Peyer's patch (tissue), 4 donors: ENCODE data around the gene PTPRU.

ENCODE experiments used
- POLR2A ChIP-seq, 2 donors: fragments of 450-650 bp; IDR thresholded peaks; one replicate each; pipeline ENCODE4 v1.5.1; 2017; ENCODE audit warnings: antibody characterized with exemption in 2 of 2, mild to moderate bottlenecking in 2 of 2, moderate library complexity in 2 of 2
- TF ChIP-seq, protein P1 (sequence below), 6 experiments: fragments of 450-650 bp in 4 of 6; fragments of 200-600 bp in 2 of 6; sonication (generic) in 1 of 6; IDR thresholded peaks; one replicate each; pipeline ENCODE4 v1.5.1; 2017 to 2019; ENCODE audit warnings: antibody characterized with exemption in 6 of 6, mild to moderate bottlenecking in 3 of 6, moderate library complexity in 1 of 6

DNA sequence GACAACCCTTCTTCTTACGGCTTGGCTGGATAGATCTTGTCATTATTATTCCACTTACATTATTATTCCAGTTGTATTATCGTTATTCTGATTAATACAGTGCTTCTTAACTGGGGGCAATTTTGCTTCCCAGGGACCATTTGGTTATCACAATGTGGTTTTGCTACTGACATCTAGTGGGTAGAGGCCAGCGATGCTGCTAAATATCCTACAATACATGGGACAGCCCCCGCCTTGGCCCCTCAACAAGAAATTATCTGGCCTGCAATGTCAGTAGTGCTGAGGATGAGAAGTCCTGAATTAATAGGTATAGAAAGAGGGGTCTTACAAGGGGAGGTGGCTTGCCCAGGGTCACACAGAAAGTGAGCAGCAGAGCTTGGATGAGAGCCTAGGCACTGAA, 105.6 kb downstream of the PTPRU start:
- no peak for TF ChIP-seq POLR2A (IDR thresholded peaks at IDR 0.05)
- TF ChIP-seq, protein P1, sequence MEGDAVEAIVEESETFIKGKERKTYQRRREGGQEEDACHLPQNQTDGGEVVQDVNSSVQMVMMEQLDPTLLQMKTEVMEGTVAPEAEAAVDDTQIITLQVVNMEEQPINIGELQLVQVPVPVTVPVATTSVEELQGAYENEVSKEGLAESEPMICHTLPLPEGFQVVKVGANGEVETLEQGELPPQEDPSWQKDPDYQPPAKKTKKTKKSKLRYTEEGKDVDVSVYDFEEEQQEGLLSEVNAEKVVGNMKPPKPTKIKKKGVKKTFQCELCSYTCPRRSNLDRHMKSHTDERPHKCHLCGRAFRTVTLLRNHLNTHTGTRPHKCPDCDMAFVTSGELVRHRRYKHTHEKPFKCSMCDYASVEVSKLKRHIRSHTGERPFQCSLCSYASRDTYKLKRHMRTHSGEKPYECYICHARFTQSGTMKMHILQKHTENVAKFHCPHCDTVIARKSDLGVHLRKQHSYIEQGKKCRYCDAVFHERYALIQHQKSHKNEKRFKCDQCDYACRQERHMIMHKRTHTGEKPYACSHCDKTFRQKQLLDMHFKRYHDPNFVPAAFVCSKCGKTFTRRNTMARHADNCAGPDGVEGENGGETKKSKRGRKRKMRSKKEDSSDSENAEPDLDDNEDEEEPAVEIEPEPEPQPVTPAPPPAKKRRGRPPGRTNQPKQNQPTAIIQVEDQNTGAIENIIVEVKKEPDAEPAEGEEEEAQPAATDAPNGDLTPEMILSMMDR (IDR thresholded peaks at IDR 0.05), result no peak
